SKM-1 (cell line): ENCODE results near the gene CFHR4.
"Not testable (repeated sequence)": the region's sequence is repeated elsewhere in the genome, so short reads cannot be mapped to it uniquely, and the experiment has no call there.

ENCODE experiments used
- DNase-seq: peaks from one replicate; lab custom pipeline; 2025; ENCODE audit not compliant: unreplicated experiment; lab: John Stamatoyannopoulos, UW

The CFHR4 gene

GRCh38 chr1:196933531-196934189, 45.8 kb downstream of the CFHR4 start:
- no peak for DNase-seq

- not testable (repeated sequence) for DNase-seq
Observed at GRCh38 chr1:196941474-196941873, 53.6 kb downstream of the CFHR4 start.

- DNase-seq: not testable (repeated sequence)
Observed at GRCh38 chr1:196943568-196943967, 55.7 kb downstream of the CFHR4 start, which contains the start of gene CFHR2. CFHR2 (plus strand) TSS chr1:196943738; CDS start chr1:196943881, 143 bp downstream.

- DNase-seq: no peak
Observed at GRCh38 chr1:196951711-196952394, 64.0 kb downstream of the CFHR4 start.

GRCh38 chr1:196954778-196955177, 66.9 kb downstream of the CFHR4 start:
- DNase-seq: no peak

GRCh38 chr1:196955926-196956325, 68.1 kb downstream of the CFHR4 start:
- no peak for DNase-seq

- no peak for DNase-seq
Observed at GRCh38 chr1:196960854-196961253, 73.0 kb downstream of the CFHR4 start.
